HG02981 (cell line): Measurements from ENCODE around the gene ASXL1.

Experiments used
- ATAC-seq: cut with Tn5 transposase; IDR thresholded peaks from one replicate; pipeline ENCODE4 v1.9.1; 2021; ENCODE audit warnings: mild to moderate bottlenecking, moderate library complexity; ENCODE audit not compliant: unreplicated experiment

The ASXL1 gene

DNA sequence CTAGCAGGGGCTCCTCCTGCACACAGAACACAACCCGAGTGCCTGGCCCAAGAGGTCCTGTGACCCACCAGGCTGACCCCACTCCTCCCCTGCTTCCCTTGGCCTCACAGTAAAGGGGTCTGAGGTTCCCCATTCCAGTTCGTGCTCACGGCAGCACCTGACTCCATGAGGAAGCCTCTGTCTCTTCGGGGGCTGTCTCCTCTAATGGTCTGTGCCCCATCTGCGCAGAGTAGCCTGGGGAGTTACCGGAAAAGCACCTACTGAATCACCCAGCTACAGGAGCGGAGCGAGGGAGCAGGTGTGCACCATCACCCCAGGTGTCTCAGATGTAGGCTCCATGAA is 93.2 kb downstream of the ASXL1 start:
- ATAC-seq: no peak

DNA sequence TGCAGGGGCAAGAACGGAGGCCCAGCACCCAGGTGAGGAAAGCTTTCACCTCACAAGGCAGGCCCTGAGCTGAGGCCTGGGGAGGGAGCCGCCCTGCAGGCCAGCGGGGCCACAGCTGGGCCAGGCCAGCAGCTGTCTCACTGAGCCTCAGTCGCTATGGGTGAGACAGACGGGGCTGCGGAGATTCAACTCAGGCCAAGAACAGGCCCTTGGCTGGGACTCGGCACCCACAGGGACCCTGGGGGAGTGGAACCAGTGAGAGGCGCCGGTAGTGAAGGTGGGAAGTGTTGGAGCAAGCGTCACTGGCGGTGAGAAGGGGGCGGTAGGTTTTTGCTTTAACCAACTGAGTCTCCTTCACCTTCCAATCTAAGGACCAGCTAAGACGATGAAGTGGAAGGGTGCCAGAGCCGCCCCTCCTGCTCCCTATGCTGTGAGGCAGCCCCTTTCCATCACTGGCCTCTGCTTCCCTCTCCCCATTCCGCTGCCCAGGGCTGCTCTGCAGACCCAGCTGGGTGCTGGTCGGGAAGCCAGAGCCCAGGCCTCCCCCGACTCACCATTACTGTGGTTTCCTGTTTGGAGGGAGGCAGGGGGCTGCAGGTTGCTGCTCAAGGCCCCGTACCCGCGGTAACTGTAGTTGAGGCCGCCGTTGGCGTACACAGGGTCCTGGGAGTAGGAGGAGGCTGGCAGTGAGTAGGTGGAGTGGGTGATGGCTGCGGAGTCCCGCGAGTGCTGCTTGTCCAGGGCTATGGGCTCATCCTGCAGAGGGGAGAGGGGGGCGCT is 93.7 kb downstream of the ASXL1 start:
- no peak for ATAC-seq

DNA sequence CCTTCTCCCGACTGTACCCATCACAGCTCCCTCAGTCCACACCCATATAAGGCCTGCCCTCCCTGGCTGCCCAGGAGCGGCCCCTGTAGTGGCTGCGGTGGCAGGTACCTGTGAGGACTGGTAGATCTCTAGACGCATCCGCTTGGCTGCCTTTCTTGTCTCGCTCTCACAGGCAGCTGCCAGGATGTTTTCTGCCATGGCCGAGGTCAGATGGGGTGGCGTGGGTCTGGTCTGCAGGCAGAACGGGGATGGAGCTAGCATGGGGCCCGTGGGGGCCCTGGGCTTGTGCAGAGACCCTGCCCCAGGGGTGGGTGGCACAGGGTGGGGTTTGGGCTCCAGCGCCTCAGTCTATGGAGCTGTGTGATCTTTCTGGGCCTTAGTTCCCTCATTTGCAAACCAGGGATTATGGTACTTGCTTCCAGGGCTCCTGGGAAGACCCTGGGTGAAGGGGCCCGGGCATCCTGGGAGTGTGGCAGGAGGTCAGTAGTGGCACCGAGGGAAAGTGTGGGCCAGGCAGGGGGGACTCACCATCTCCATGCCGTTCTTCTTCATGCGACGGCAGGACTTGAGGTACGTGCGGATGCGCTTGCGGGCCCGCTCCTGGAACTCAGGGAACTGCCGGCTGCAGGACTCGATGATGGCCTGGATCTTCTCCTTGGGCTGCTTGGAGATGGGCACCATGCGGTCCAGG is 94.8 kb downstream of the ASXL1 start:
- no peak for ATAC-seq

DNA sequence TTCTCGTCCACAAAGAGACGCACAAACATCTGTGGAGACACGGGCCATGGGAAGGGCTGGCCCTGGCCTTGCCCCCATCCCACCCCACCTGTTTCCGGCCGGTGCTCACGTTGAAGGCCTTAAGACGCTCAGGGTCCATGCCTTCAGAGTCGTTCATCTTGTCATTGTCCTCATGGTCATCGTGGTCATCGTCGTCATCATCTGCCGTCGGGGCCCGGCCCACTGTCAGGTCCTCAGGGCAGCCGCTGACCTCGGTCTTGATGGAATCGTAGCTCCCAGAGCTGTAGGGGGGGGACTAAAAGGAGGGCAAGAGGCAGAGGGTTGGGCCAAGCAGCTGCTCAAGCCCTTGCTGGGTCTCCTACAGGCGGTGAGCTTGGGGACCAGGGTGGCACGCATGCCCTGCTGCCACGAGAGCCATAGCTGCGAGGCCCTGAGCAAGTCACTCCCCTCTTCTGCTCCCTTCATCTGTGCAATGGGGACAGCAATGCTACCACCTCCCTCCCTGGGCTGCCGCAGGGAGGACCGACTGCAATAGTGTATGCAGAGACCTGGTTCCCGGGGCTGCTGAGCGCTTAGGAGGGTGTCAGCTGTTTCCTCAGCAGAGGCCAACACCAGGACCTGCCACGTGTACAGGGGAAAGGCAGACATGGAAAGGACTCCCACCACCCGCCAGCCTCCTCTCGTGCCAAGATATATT is 95.5 kb downstream of the ASXL1 start:
- no peak for ATAC-seq

DNA sequence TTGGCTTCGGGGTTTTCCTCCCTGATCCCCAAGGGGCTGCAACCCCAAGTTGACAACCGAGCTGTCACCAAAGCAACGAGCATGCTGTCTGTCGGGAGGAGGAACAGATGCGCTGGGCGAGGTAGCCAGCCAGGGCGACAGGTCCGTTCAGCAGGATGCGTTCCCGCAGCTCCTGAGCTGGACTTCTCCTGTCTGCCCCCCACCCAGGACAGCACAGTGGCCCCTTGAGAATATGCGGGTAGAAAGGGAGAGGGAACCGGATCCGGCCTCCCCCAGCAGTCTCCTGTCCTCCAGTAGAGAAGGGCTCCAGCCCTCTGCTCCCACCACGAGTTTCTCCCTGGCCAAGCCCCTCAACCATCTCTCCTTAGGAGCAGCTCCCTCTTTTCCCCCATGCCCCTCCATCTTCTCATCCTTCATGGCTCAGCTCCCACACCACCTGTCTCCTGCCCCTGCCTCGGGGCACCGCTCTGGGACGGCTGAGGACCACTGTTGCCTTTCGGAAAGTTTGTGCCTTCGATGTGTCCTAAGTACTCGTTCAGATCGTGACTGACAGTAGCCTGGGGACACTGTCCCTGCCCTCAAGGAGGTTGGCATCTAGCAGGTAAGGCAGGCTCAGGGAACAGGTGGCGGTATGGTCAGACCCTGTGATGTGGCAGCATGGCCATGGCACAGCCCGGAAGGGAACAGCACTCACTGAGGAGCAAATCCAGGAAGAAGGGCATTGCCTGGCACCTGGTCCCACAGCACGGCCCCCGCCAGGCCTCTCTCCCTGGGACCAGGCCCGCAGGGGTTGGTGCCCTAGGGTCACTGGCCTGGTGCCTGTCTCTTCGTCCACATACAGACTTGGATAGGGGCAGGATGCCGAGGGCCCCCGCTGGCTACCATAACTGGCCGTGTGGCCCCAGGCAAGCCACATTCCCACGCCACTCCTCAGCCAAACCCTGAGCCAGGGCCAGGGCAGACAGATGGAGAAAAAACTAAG is 96.3 kb downstream of the ASXL1 start:
- no peak for ATAC-seq

DNA sequence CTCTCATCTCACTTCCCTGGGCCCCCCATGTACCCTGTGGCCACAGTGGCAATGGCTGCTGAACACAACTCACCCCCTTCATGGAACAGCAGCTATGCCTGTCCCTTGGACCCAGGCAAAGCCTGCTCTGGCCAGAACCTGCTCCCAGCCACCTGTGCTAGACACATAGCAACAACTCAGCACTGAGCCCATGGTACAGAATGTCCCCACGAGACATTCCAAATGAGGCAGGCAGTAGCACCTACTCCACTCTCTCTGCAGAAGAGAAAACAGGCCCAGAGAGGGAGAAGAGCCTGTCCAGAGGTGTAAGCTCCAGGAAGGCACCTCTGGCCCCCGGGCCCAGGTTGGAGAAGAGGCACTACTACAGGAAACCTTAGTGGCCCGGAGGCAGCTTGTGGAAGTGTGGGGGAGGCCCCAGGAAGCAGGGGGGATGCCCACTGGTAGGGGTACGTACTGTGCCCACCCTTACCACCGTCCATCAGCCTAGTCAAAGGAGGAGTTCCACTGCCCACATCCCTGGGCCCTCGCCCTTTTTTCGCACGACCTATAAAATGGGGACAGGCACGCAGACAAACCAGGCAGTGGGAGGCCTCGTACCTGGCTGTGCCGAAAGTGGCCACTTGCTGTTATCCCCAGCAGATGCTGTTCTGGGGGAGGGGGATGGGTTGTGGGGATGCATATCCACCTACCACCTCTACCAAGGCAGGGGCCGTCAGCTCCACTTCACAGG is 97.2 kb downstream of the ASXL1 start:
- no peak for ATAC-seq

DNA sequence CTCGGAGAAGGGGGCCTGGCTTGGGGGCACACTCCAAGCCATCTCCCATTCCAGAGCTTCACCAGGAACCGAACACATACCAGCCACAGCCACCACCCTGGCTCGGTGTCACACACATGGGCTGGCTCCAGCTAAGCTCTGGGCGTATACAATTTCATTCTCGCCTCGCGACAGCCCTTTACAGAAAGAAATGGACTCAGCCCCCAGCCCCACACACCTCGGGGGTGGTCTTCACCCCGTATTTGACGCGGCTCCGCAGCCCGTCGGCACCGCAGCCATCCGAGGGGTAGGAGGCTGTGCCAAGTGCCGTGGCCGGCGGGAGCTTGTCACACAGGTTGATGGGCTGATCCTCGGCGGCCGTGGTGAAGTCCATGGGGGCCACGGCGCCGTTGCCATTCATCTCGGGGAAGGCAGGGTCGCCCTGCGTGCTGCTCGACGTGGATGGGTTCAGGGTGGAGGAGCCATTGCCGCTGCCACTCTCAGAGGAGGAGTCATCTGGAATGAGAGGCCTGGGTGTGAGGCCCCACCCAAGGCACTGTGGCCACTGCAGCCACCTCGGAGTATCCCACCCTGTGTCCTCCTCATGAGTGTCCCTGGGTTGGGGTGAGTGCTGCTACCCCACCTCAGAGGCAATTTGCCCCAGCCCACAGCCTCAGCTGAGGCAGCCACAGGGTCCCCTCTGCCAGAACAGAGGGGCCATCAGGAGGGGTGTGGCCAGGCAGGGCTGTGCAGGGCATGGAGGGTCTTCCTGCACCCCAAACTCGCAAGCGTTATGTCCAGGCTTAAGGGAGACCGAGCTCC is 98.0 kb downstream of the ASXL1 start:
- ATAC-seq: no peak

DNA sequence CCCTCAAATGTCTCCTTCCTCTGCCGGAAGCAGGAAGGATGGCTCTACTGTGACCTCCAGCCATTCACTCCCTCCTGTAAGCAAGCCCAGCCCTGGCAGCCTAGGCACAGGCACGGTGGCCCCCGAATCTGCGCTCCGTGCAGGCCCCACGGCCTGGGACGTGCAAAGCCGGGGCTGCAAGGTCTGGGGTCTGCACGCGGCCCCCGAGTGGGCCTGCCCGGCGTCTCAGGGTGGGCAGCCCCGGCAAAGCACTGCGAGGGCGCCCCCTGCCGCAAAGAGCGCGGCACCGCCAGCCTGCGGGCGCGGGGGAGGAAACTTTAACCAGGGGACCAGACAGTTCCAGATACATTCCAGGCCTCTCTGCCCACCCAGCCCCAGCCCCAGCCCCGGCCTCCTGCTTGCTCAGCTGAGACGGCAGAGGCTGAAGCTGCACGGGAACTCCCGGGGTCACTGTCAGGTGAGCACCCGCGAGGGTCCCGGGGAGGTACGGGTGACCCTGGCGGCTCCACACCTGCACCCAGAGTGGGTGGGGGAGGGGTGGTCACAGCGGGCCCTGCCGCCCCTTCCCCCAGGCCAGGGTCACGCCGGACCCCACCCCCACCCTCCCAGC is 98.8 kb downstream of the ASXL1 start:
- ATAC-seq: no peak

DNA sequence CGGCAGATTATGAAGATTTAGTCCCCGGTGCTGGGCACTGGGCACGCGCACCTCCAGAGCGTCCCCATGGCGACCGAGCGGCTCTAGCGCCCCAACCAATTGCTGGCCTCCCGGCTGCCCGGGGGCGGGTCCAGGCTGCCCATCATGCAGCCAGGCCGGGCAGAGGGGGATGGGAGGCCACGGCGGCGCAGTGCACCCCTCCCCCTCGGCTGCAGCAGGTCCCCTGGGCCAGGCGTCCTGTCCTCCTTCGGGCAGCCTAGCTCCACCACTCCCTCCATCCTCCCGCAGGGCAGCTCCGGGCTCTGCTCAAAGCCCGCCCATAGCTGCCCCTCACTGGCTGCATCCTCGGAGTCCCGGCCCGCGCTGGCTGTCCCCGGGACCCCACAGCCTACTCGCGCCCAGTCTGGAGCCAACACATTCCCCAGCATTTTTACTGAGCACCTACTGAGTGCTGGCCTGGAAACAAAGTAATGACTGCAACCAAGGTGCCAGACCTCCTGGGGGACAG is 99.4 kb downstream of the ASXL1 start:
- no peak for ATAC-seq

DNA sequence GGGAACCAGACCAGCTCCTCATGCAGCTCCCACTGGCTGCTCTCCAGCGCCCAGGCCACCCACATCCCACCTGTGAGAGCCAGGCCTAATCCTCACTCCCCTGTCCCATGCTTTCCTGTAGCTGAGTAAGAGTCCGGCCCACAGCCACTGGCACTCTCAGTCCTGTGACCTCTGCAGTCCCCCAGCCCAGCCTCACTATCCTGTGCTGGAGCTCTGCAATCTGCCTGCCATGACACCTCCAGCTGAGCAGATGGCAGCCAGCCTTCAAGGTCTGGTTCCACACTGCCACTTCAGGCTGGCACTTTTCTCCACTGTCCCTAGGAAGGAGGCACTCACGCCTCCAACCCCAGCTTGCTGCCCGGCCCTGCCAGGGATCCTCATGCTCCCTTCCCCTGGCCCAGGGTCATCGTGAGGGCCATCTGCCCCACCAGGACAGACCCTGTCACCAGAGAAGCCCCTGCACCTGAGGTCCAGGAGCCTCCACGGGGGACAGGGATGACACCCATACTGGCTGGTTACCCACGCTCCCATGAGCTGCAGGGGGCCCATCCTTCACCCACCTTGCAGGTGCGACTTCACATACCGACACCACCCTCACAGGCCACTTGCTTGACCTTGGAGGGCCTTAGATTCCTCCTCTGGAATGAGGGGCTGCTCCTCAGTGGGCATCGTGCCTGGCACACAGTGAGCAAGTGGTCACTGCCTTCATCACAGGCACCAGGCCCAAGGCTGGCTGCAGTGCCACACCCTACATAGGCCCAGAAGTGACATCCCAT is 100.1 kb downstream of the ASXL1 start:
- no peak for ATAC-seq

DNA sequence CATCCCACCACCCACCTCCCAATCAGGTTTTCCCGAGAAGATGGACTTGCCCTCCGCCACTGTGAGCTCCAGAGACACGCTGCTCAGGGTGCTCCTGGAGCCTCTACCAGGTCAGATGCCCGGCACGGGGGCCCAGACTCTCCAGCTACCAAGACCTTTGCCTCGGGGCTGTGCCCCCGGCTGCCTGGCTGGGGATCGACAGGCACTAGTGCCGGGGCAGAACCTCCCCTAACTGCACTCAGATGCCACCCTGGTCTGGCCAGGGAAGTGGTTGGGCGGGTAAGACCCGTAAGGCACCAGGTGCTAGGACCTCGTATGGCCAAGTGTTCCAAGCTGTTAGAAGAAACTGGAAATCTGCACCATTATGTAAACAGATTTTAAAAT is 100.7 kb downstream of the ASXL1 start:
- no peak for ATAC-seq

DNA sequence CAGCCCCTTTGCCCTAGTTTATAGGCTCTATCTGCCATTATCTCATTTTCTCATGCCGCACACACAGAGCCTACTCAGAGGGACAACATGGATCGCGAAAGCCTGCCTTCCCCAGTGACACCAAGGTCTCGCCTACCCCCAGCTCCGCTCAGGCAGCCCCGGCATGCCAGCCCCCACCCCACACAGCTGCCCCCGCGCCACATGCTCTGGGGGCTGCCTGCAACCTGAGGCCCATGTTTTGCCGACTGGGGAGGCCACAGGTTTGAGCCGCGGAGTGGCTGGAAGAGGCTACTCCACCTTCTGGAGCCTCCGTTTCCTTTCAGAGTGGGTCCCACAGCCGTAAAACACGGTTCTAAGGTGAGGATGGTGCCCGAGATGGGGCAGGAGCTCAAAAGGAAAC is 102.1 kb downstream of the ASXL1 start:
- no peak for ATAC-seq

DNA sequence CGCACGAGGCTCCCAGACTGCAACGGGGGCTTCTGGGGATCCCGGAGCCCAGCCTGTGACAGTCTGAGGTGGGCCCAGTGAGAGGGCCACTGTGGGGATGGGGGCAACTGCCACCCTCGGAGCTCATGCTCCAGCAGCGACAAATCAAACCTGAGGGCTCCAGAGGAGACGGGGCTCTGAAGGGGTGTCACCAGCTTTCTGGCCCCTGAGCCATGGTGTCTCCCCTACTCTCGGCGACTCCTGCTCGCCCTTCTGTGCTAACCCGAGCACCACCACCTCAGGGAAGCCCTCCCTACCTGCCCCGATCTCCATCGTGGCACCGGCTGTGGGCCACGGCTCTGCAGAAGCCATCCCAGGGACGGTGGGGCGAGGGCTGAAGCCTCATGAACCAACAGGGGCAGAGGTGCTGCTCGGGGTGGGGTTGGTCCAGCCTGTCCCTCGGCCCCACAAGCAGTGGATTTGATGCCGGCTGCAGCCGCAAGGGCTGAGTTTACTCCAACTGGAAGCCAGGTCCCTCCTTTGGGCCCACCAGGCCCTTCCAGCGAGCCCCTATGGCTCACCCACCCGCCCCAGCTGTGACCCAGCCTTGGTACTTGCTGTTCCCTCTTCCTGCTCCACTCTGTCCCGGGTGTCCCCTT is 102.7 kb downstream of the ASXL1 start:
- no peak for ATAC-seq

DNA sequence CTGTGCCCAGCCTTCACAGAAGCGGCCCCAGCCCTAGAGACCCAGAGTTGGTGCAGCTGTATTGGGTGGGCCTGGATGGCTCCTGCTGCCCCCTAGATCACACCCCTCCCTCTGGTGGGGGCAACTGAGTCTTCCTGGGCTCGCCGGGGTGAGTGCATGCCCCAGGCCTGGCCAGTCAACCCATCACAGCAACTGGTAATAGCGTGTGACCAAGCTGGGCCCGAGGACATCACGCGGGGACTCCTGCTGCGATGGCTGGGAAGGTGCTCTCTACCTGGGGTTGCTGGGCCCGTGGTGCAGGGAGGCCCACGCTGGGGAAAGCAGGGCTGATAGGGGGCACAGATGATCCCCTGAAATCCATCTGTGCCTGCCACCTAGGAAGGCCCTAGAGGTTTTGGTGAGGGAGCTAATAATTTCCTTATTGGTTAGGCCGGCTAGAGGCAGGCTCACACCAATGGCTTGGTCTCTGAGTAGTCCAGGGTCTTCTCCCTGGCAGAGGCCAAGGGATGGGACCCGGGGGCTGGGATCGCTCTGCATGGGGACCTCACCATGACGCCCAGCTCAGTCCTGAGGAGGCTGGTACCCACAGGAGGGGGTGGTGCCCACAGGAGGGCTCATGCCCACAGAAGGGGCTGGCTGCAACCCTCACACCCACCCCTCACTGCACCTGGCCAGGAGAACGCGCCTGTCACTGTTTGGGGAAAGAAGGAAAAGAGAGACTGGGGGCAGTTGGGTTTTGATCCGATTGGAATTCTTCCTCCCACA is 103.9 kb downstream of the ASXL1 start:
- ATAC-seq: no peak

DNA sequence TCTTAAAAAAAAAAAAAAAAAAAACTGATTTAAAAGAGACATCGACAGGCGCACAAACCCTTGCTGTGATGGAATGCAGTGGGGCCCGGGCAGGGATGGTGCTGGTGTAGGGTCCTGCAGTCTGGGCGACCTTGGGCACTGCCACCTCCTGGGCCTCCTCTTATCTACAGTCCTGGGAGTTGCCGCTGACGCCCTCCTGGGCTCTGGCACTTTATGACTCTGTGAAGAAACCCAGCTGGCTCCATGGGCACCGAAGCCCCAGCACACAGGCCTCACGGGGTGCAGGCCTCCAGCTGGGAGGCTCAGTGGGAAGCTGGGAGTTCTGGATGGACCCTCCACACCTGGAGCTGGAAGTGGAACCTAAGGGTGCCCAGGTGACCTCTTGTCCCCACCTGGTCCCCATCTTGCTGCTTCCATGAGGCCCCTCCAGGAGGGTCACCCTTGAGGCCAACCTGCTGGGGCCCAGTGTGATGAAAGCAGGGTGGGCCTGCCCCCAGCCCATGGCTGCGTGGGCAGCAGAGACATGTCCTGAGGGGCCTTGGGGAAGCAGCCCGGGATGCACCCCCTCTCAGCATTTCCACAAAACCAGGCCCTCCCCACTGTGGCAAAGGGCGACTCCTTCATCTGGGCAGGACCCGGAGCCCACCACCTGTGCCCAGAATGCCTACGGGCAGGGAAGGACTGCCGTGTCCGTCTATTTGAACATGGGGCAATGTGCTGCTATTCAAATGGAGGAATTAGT is 104.9 kb downstream of the ASXL1 start:
- no peak for ATAC-seq
